Endodermal cell (in vitro differentiated cells): ENCODE data around the gene BNC1. TPM values are rescaled to one million over a fixed set of nuclear protein-coding genes. Genes with fewer than 3 reads are reported as not detected.

ENCODE experiments used
- DNase-seq: peaks from one replicate; pipeline ENCODE4 v3.0.0-alpha.2; 2017
- H3K27ac ChIP-seq: 2 replicates; pipeline ENCODE4 v1.5.1; 2013; ENCODE audit warnings: mild to moderate bottlenecking, low read depth, low read length, moderate library complexity
- H3K27me3 ChIP-seq: 2 replicates; pipeline ENCODE4 v1.6.1; 2013; ENCODE audit warnings: mild to moderate bottlenecking, low read length, moderate library complexity; ENCODE audit not compliant: insufficient read depth, control insufficient read depth, poor library complexity, severe bottlenecking
- H3K36me3 ChIP-seq: 2 replicates; pipeline ENCODE4 v1.7.0; 2013; ENCODE audit warnings: mild to moderate bottlenecking, low read length, moderate library complexity; ENCODE audit not compliant: control insufficient read depth, insufficient read depth
- H3K4me1 ChIP-seq: one replicate; pipeline ENCODE4 v1.7.0; 2013; ENCODE audit warnings: low read length; ENCODE audit not compliant: control insufficient read depth, insufficient read depth
- H3K4me3 ChIP-seq: 2 replicates; pipeline ENCODE4 v1.5.1; 2013; ENCODE audit warnings: mild to moderate bottlenecking, low read length, moderate library complexity
- H3K9ac ChIP-seq: 2 replicates; pipeline ENCODE4 v1.6.1; 2013; ENCODE audit warnings: mild to moderate bottlenecking, low read length, moderate library complexity; ENCODE audit not compliant: poor library complexity, severe bottlenecking; ENCODE audit errors: extremely low read depth
- H3K9me3 ChIP-seq: 2 replicates; pipeline ENCODE4 v1.6.1; 2013; ENCODE audit warnings: mild to moderate bottlenecking, low read length, moderate library complexity; ENCODE audit not compliant: control insufficient read depth
- H3K27ac Mint-ChIP-seq: 2 replicates; pipeline ENCODE4 v1.8.0; 2020; ENCODE audit warnings: mixed read lengths
- H3K27me3 Mint-ChIP-seq: 2 replicates; pipeline ENCODE4 v1.8.0; 2021; ENCODE audit warnings: mild to moderate bottlenecking, mixed read lengths; ENCODE audit not compliant: insufficient read depth
- H3K36me3 Mint-ChIP-seq: 2 replicates; pipeline ENCODE4 v1.8.0; 2020; ENCODE audit warnings: low read depth, mixed read lengths
- H3K4me1 Mint-ChIP-seq: 2 replicates; pipeline ENCODE4 v1.8.0; 2020; ENCODE audit warnings: mixed read lengths
- H3K4me3 Mint-ChIP-seq: 2 replicates; pipeline ENCODE4 v1.8.0; 2020; ENCODE audit warnings: mild to moderate bottlenecking, moderate library complexity, mixed read lengths
- H3K9me3 Mint-ChIP-seq: 2 replicates; pipeline ENCODE4 v1.8.0; 2020; ENCODE audit warnings: mild to moderate bottlenecking, mixed read lengths
- WGBS, 2 experiments: methylation state at CpG; one replicate each; pipeline versions ENCODE4 v1.1.5 to v1.1.7; 2013; ENCODE audit warnings: missing lambda C conversion rate in 2 of 2, mixed read lengths in 1 of 2; ENCODE audit not compliant: insufficient coverage in 1 of 2, insufficient read length in 1 of 2; 5-methylcytosine and 5-hydroxymethylcytosine counted together
- total RNA-seq, 2 donors: library from RNA; stranded (reverse); fragmentation: NEBNext Ultra II Directional in 1 of 2; extraction: Animal tissue kit (Norgen Biotek cat#: 25700) in 1 of 2; gene quantifications; 2 replicates in 1 of 2; 3 replicates in 1 of 2; pipeline ENCODE4 v1.2.1, GENCODE V29; 2021
- TF ChIP-seq, protein P1 (sequence below): fragments of 200-600 bp; sonication (generic); conservative IDR thresholded peaks from 2 replicates; pipeline ENCODE4 v1.5.0; 2021; ENCODE audit warnings: antibody characterized with exemption, mild to moderate bottlenecking

Gene BNC1
- total RNA-seq, 2 donors from 2014 or later = not detected

DNA sequence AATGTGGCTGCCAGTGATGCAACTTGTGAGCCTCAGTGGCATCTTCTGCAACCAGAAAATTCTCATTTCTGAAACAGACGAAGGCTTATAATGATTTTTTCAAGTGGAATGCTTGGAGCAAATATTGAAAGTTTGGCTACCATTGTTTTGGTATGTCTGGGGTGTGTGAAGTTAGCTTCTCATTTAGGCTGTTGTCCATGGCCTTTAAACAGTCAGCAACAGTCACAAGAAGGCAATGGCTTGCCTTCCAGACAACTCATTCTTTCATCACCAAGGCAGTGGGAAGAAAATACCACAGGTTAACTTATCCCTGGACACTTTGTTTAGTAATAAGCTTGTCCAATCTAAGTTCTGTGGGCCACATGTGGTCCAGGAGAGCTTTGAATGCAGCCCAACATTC is 4.7 kb upstream of the BNC1 start:
- Histone ChIP-seq H3K9me3 (no peaks in the 10 kb centered on the region), H3K27ac (no peak overlapping the region), H3K9ac (no peak overlapping the region), H3K4me1 (peaks cover 4% of the 10 kb centered on the region), H3K4me3 (no peak overlapping the region), H3K36me3 (no peaks in the 10 kb centered on the region), H3K27me3 (peaks cover 31% of the 10 kb centered on the region)
- Mint-ChIP-seq H3K27me3 (peaks cover 55% of the 10 kb centered on the region), H3K36me3 (no peaks in the 10 kb centered on the region), H3K4me1 (peaks cover 3% of the 10 kb centered on the region), H3K27ac (no peak overlapping the region), H3K4me3 (no peak overlapping the region), H3K9me3 (peaks cover 3% of the 10 kb centered on the region)
- DNase-seq = no peak
- TF ChIP-seq, protein P1, sequence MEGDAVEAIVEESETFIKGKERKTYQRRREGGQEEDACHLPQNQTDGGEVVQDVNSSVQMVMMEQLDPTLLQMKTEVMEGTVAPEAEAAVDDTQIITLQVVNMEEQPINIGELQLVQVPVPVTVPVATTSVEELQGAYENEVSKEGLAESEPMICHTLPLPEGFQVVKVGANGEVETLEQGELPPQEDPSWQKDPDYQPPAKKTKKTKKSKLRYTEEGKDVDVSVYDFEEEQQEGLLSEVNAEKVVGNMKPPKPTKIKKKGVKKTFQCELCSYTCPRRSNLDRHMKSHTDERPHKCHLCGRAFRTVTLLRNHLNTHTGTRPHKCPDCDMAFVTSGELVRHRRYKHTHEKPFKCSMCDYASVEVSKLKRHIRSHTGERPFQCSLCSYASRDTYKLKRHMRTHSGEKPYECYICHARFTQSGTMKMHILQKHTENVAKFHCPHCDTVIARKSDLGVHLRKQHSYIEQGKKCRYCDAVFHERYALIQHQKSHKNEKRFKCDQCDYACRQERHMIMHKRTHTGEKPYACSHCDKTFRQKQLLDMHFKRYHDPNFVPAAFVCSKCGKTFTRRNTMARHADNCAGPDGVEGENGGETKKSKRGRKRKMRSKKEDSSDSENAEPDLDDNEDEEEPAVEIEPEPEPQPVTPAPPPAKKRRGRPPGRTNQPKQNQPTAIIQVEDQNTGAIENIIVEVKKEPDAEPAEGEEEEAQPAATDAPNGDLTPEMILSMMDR = no peak
- whole genome bisulfite sequencing, 2 experiments = 90 to 100% methylated on average over 1 of the region's 1 CpG

DNA sequence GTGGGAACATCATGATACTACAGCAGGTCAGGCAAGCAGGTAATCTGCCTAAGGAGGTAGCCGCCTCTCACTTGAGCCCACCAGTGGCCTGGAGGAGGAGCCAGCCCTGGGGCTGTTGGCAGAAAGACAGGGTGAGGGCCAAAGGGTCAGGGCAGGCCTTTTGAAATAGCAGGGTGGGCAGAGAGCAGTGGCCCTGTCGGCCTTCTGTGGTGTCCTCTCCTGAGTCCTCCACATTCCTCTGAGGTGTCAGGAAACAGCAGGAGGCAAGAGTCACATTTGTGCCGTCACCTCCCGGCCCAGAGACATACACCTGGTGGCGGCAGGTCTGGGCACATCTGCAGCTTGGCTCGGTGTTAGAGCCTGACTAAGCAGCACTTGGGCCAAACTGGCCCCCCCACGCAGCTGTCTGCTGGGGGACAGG is 3.9 kb upstream of the BNC1 start:
- peak; percentile 81 for DNase-seq

DNA sequence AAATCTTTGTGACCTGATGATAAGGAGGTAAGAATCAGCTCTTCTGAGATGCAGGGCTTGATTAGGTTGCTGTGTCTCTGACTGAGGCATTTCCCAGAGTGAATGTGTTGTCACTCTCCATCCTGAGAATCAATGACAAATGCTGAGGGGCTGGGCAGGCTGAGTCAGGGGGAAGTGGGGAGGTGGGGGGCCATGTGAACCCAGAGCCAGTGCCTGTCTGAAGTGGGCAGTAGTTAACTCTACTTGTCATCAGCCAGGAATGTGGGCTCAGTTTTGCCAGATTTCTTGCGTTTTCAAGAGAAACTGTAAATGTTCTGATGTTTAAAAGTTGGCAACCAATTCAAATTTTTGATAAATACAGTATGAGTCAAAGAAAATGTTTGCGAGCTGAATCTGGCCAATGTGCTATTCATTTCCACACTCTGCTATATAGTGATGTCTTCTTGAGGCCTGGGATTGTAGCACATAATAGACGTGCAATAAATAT is 3.1 kb upstream of the BNC1 start:
- Mint-ChIP-seq H3K27me3 (peaks cover 66% of the 10 kb centered on the region), H3K4me1 (peaks cover 3% of the 10 kb centered on the region)

More for the DNA sequence above, 3.9 kb upstream of the BNC1 start:
- no peaks in the 10 kb centered on the region for H3K36me3 Mint-ChIP-seq
- no peak overlapping the region for H3K4me3 Mint-ChIP-seq
- Histone ChIP-seq H3K4me3 (no peak overlapping the region), H3K36me3 (no peaks in the 10 kb centered on the region), H3K9ac (no peak overlapping the region), H3K27ac (no peak overlapping the region), H3K9me3 (no peaks in the 10 kb centered on the region), H3K4me1 (peaks cover 4% of the 10 kb centered on the region), H3K27me3 (peaks cover 38% of the 10 kb centered on the region)
- H3K27me3 Mint-ChIP-seq = peaks cover 62% of the 10 kb centered on the region
- peaks cover 3% of the 10 kb centered on the region for H3K4me1 Mint-ChIP-seq
- WGBS, 2 experiments = 67 to 73% methylated on average over 7 of the region's 7 CpGs
- no peak overlapping the region for H3K27ac Mint-ChIP-seq
- TF ChIP-seq, protein P1 = no peak
- peaks cover 3% of the 10 kb centered on the region for H3K9me3 Mint-ChIP-seq

More for the DNA sequence above, 3.1 kb upstream of the BNC1 start:
- Histone ChIP-seq H3K36me3 (no peaks in the 10 kb centered on the region), H3K27me3 (peaks cover 46% of the 10 kb centered on the region), H3K4me1 (peaks cover 4% of the 10 kb centered on the region), H3K27ac (no peak overlapping the region), H3K9ac (no peak overlapping the region), H3K9me3 (no peaks in the 10 kb centered on the region), H3K4me3 (no peak overlapping the region)
- Mint-ChIP-seq H3K9me3 (peaks cover 3% of the 10 kb centered on the region), H3K27ac (no peak overlapping the region), H3K36me3 (no peaks in the 10 kb centered on the region), H3K4me3 (no peak overlapping the region)
- WGBS, 2 experiments = 79 to 82% methylated on average over 3 of the region's 3 CpGs
- peak; percentile 59 for DNase-seq
- TF ChIP-seq, protein P1 = no peak
